PFSK-1 (cell line): ENCODE results near the gene WDPCP.

Experiments
- FOXP2 ChIP-seq: optimal IDR thresholded peaks from 2 replicates; pipeline ENCODE3; 2011; ENCODE audit warnings: borderline replicate concordance, control low read depth, inconsistent platforms; ENCODE audit not compliant: insufficient read depth; ENCODE audit errors: extremely low read length, extremely low read depth
- POLR2AphosphoS5 ChIP-seq: IDR thresholded peaks from 2 replicates; pipeline ENCODE4 v1.6.1; 2012; ENCODE audit warnings: low read depth, mild to moderate bottlenecking, control low read depth, low read length, moderate library complexity
- SIN3A ChIP-seq: IDR thresholded peaks from 2 replicates; pipeline ENCODE4 v1.6.1; 2012; ENCODE audit warnings: mild to moderate bottlenecking, low read length, moderate library complexity, borderline replicate concordance; ENCODE audit not compliant: insufficient read depth
- TAF1 ChIP-seq: IDR thresholded peaks from 2 replicates; pipeline ENCODE4 v1.6.1; 2012; ENCODE audit warnings: low read length, control low read depth, borderline replicate concordance; ENCODE audit not compliant: insufficient read depth
- TF ChIP-seq, protein P1 (sequence below), 2 experiments: IDR thresholded peaks; 2 replicates each; pipeline versions ENCODE4 v1.6.1 to v1.8.0; 2011 to 2012; ENCODE audit warnings: low read depth in 2 of 2, low read length in 2 of 2, control low read depth in 1 of 2, inconsistent platforms in 1 of 2, mild to moderate bottlenecking in 1 of 2, moderate library complexity in 1 of 2; ENCODE audit not compliant: insufficient read depth in 1 of 2

DNA sequence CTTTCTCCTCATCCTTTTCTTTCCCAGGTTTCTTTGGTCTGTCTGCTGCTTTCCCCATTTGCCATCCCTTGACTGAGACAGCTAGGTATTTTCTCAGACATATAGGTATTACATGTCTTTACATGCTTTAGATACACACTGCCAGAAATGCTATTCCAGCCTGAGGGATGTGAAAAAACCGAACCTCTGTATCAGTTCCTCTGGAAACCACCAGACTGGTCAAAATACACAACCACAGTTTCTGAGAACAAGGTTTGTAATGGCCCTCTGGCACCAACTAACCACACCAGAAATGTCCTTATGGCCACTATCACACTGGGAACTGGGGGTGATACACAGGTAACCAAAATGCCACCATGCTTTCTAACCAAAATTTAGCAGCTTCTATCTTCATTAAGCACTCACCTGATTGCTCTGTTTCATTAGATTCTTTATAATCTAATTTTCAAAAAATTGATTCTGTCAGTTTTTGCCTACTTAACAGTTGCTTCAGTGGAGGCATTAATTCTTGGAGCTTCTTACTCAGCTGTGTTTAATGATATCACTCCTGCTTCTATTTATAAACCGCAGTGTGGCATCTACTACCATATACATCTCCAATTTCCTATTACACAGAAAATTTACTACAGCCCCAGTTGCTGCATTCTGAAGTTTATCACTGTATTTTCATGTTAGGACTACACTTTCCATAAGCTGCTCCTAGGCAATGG, 243.5 kb downstream of the WDPCP start:
- TF ChIP-seq, protein P1, sequence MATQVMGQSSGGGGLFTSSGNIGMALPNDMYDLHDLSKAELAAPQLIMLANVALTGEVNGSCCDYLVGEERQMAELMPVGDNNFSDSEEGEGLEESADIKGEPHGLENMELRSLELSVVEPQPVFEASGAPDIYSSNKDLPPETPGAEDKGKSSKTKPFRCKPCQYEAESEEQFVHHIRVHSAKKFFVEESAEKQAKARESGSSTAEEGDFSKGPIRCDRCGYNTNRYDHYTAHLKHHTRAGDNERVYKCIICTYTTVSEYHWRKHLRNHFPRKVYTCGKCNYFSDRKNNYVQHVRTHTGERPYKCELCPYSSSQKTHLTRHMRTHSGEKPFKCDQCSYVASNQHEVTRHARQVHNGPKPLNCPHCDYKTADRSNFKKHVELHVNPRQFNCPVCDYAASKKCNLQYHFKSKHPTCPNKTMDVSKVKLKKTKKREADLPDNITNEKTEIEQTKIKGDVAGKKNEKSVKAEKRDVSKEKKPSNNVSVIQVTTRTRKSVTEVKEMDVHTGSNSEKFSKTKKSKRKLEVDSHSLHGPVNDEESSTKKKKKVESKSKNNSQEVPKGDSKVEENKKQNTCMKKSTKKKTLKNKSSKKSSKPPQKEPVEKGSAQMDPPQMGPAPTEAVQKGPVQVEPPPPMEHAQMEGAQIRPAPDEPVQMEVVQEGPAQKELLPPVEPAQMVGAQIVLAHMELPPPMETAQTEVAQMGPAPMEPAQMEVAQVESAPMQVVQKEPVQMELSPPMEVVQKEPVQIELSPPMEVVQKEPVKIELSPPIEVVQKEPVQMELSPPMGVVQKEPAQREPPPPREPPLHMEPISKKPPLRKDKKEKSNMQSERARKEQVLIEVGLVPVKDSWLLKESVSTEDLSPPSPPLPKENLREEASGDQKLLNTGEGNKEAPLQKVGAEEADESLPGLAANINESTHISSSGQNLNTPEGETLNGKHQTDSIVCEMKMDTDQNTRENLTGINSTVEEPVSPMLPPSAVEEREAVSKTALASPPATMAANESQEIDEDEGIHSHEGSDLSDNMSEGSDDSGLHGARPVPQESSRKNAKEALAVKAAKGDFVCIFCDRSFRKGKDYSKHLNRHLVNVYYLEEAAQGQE (IDR thresholded peaks at IDR 0.05; ENCODE audit: insufficient read depth in 1 of 2, low read depth in 2 of 2, low read length in 2 of 2): no peak
- TF ChIP-seq POLR2AphosphoS5 (no peak), SIN3A (no peak), TAF1 (no peak), FOXP2 (no peak)
